ENCODE measurements around the gene ANGPTL2. TPM values are rescaled to one million over a fixed set of nuclear protein-coding genes. Genes with fewer than 3 reads are reported as not detected.
A peak's percentile ranks its signal among the peaks of the same experiment; 100 is the strongest.

The ANGPTL2 gene
- total RNA-seq, 1 experiment from 2014 or later = 5.1 TPM

- TF ChIP-seq CTCF (conservative IDR thresholded peaks at IDR 0.05) = no peak
- Mint-ChIP-seq H3K36me3 (ENCODE audit: insufficient read depth in 1 of 3, low read depth in 3 of 3) (no peaks in the 10 kb centered on the region; a peak in 1 of 7 replicates), H3K27me3 (ENCODE audit: low read depth) (no peaks in the 10 kb centered on the region; the same call in 1 of the 2 replicates), H3K4me1 (peaks cover 9 to 10% of the 10 kb centered on the region in 2 experiments), H3K9me3 (no peaks in the 10 kb centered on the region), H3K27ac (peak overlapping the region in 2 of 3 experiments; percentile 34 to 87; a peak in 1 of 7 replicates), H3K4me3 (no peak overlapping the region)
- Histone ChIP-seq H3K79me1 (ENCODE audit: insufficient read depth, low read depth, low read length, poor library complexity, severe bottlenecking) (no peaks in the 10 kb centered on the region), H3K56ac (ENCODE audit: insufficient read length, low read depth, low read length) (no peak overlapping the region), H2AFZ (ENCODE audit: low read length) (no peak overlapping the region), H2BK15ac (ENCODE audit: low read depth, low read length) (no peak overlapping the region), H2BK12ac (ENCODE audit: insufficient read length, low read depth, low read length) (no peak overlapping the region), H3K27ac (ENCODE audit: insufficient read length, low read depth, low read length) (no peak overlapping the region), H4K8ac (replicated peaks; ENCODE audit: insufficient read length, low read depth, low read length) (no peak overlapping the region), H3K27me3 (ENCODE audit: insufficient read depth, low read length) (no peaks in the 10 kb centered on the region), H2BK120ac (ENCODE audit: low read depth, low read length, poor library complexity, severe bottlenecking) (no peak overlapping the region), H3K4ac (ENCODE audit: low read depth, low read length) (no peak overlapping the region), H4K91ac (ENCODE audit: insufficient read length, low read depth, low read length) (no peak overlapping the region), H2AK5ac (ENCODE audit: insufficient read length, low read length) (no peak overlapping the region), H3K14ac (ENCODE audit: insufficient read depth, low read length) (no peak overlapping the region), H3K18ac (ENCODE audit: insufficient read length, low read depth, low read length) (no peak overlapping the region), H3K23me2 (ENCODE audit: insufficient read length, low read depth, low read length, poor library complexity, severe bottlenecking) (no peaks in the 10 kb centered on the region), H4K5ac (ENCODE audit: insufficient read length, low read depth, low read length) (no peak overlapping the region), H3K4me2 (ENCODE audit: insufficient read depth, insufficient read length, low read length) (no peak overlapping the region), H3K23ac (ENCODE audit: insufficient read length, low read depth, low read length) (no peak overlapping the region), H3K9ac (ENCODE audit: extremely low read depth, insufficient read length, low read length) (no peak overlapping the region), H2BK5ac (ENCODE audit: insufficient read length, low read length) (no peak overlapping the region), H3T11ph (ENCODE audit: low read length) (no peak overlapping the region), H3K4me1 (ENCODE audit: insufficient read depth, low read length) (peaks cover 4% of the 10 kb centered on the region; the same call in 1 of the 2 replicates), H3K79me2 (ENCODE audit: insufficient read depth, low read length) (no peaks in the 10 kb centered on the region), H2BK20ac (ENCODE audit: low read depth, low read length, poor library complexity, severe bottlenecking) (no peak overlapping the region), H3K9me3 (ENCODE audit: control insufficient read depth, low read depth, low read length) (no peaks in the 10 kb centered on the region), H4K20me1 (ENCODE audit: control insufficient read depth, insufficient read depth, insufficient read length) (no peaks in the 10 kb centered on the region)
- no CpG with 5 or more reads among the region's 6 CpGs for WGBS (ENCODE audit: extremely low coverage, insufficient read length, low lambda C conversion rate)
- no peak for DNase-seq
Measured at GRCh38 chr9:127149463-127150390, 27.3 kb upstream of the ANGPTL2 start.
